ENCODE measurements around the gene AUTS2. TPM values are rescaled to one million over a fixed set of nuclear protein-coding genes. Genes with fewer than 3 reads are reported as not detected.

The AUTS2 gene
- total and polyA plus RNA-seq, 10 of the 15 experiments (the other 5 are each of a cell fraction or from before 2014, with no cell fraction given), result 6.4 to 55.6 (median 21.6) TPM

GRCh38 chr7:70053989-70054388, 455.7 kb downstream of the AUTS2 start:
- H3K4me2 ChIP-seq (ENCODE audit: control insufficient read depth, insufficient read depth), result no peak overlapping the region
- WGBS (ENCODE audit: insufficient coverage, insufficient replicate concordance, low lambda C conversion rate, missing lambda C conversion rate), result 0% methylated on average over 1 of the region's 1 CpG
- H2AFZ ChIP-seq (ENCODE audit: control insufficient read depth, low read depth, low read length), result no peak overlapping the region
- intact Hi-C loops (cut with micrococcal nuclease; ENCODE audit: unreplicated experiment), result no loop called here
- ChIA-PET SMC1A (ENCODE audit: uncharacterized antibody, unreplicated experiment) (interaction anchor here (1.2 to 3.3 kb wide), 2 partner anchors 11 to 25 kb away, joined by 3 to 17 read pairs; no protein-coding TSS in a partner anchor), POLR2A (no interaction called here), CTCF (interaction anchor here (0.6 to 1.8 kb wide), 2 partner anchors 8 to 63 kb away, joined by 3 to 6 read pairs; no protein-coding TSS in a partner anchor), RAD21 (ENCODE audit: unreplicated experiment) (no interaction called here)
- H3K36me3 ChIP-seq (ENCODE audit: control insufficient read depth in 2 of 2, insufficient read depth in 2 of 2, low read length in 1 of 2), result no peaks in the 10 kb centered on the region
- no peaks in the 10 kb centered on the region for H3K27me3 ChIP-seq (replicated peaks in 1 of 2; ENCODE audit: control insufficient read depth in 2 of 2, insufficient read depth in 2 of 2, low read length in 1 of 2)
- H3K79me2 ChIP-seq (ENCODE audit: control insufficient read depth, insufficient read depth, low read length), result no peaks in the 10 kb centered on the region
- H3K9me3 ChIP-seq (replicated peaks; ENCODE audit: control insufficient read depth, insufficient read depth, low read length), result no peaks in the 10 kb centered on the region
- H3K4me3 ChIP-seq, result no peak overlapping the region
- no peaks in the 10 kb centered on the region for H3K4me1 ChIP-seq (ENCODE audit: control insufficient read depth, insufficient read depth, low read length)
- DNase-seq (ENCODE audit: low read depth, low spot score) (no peak), FAIRE-seq (no peak), ATAC-seq (peak; percentile 73)
- H3K27ac ChIP-seq (ENCODE audit: control insufficient read depth, insufficient read depth), result no peak overlapping the region
- BruUV-seq (replicated peaks), result no TSS peak
- TF ChIP-seq ZNF274 (IDR thresholded peaks at IDR 0.05; ENCODE audit: insufficient read depth, insufficient read length) (no peak), SPI1 (IDR thresholded peaks at IDR 0.05; ENCODE audit: borderline replicate concordance, insufficient read depth, low read depth, low read length) (no peak), ATF7 (IDR thresholded peaks at IDR 0.05; ENCODE audit: low read depth) (no peak), REST (IDR thresholded peaks at IDR 0.05; ENCODE audit: low read depth, low read length) (no peak), ZNF207 (IDR thresholded peaks at IDR 0.05; ENCODE audit: borderline replicate concordance) (no peak)
- H3K9ac ChIP-seq (ENCODE audit: control insufficient read depth, insufficient read depth, low read length), result no peak overlapping the region
- in situ Hi-C loops (cut with MboI), result no loop called here
- no peaks in the 10 kb centered on the region for H4K20me1 ChIP-seq (ENCODE audit: control insufficient read depth, insufficient read depth)

Data from GM12878 (cell line).